NOMO-1 (cell line): ENCODE measurements around the gene RGS7.
"Not testable (repeated sequence)": the region's sequence is repeated elsewhere in the genome, so short reads cannot be mapped to it uniquely, and the experiment has no call there.

Source experiments
- DNase-seq, 2 experiments: peaks; one replicate each; lab custom pipeline; 2025; ENCODE audit not compliant: unreplicated experiment in 2 of 2; lab: John Stamatoyannopoulos, UW

The RGS7 gene

GRCh38 chr1:240999826-241000225 is 357.2 kb downstream of the RGS7 start:
- DNase-seq = no peak

GRCh38 chr1:240998441-240999015 is 358.5 kb downstream of the RGS7 start:
- no peak for DNase-seq

GRCh38 chr1:240998024-240998423 is 359.0 kb downstream of the RGS7 start:
- DNase-seq = no peak

GRCh38 chr1:240993004-240993403 is 364.0 kb downstream of the RGS7 start:
- DNase-seq = no peak

GRCh38 chr1:240991230-240991629 is 365.8 kb downstream of the RGS7 start:
- no peak for DNase-seq

- DNase-seq = no peak
Measured at GRCh38 chr1:240987928-240988327, 369.1 kb downstream of the RGS7 start.

- no peak for DNase-seq
Measured at GRCh38 chr1:240985081-240985480, 371.9 kb downstream of the RGS7 start.

- DNase-seq = no peak
Measured at GRCh38 chr1:240980342-240980741, 376.7 kb downstream of the RGS7 start.

GRCh38 chr1:240976685-240977084 is 380.3 kb downstream of the RGS7 start:
- DNase-seq = no peak

- DNase-seq = no peak
Measured at GRCh38 chr1:240973875-240974274, 383.1 kb downstream of the RGS7 start.

- not testable (repeated sequence) for DNase-seq
Measured at GRCh38 chr1:240972059-240972458, 384.9 kb downstream of the RGS7 start.

- DNase-seq = no peak
Measured at GRCh38 chr1:240970253-240970652, 386.8 kb downstream of the RGS7 start.

GRCh38 chr1:240968864-240969263 is 388.1 kb downstream of the RGS7 start:
- DNase-seq = no peak

- no peak for DNase-seq
Measured at GRCh38 chr1:240967070-240967724, 389.8 kb downstream of the RGS7 start.

GRCh38 chr1:240965581-240966091 is 391.4 kb downstream of the RGS7 start:
- DNase-seq = no peak

GRCh38 chr1:240962086-240962485 is 394.9 kb downstream of the RGS7 start:
- no peak for DNase-seq

GRCh38 chr1:240956424-240956823 is 400.6 kb downstream of the RGS7 start:
- DNase-seq = no peak

- no peak for DNase-seq
Measured at GRCh38 chr1:240956020-240956419, 401.0 kb downstream of the RGS7 start.

- DNase-seq = no peak
Measured at GRCh38 chr1:240947438-240948224, 409.4 kb downstream of the RGS7 start.

- no peak for DNase-seq
Measured at GRCh38 chr1:240946926-240947325, 410.1 kb downstream of the RGS7 start.

GRCh38 chr1:240942901-240943300 is 414.1 kb downstream of the RGS7 start:
- DNase-seq = no peak
